HG03196 (cell line): ENCODE measurements around the gene MYRF.

ENCODE experiments used
- ATAC-seq: cut with Tn5 transposase; IDR thresholded peaks from one replicate; pipeline ENCODE4 v1.9.1; 2021; ENCODE audit not compliant: unreplicated experiment

The MYRF gene

DNA sequence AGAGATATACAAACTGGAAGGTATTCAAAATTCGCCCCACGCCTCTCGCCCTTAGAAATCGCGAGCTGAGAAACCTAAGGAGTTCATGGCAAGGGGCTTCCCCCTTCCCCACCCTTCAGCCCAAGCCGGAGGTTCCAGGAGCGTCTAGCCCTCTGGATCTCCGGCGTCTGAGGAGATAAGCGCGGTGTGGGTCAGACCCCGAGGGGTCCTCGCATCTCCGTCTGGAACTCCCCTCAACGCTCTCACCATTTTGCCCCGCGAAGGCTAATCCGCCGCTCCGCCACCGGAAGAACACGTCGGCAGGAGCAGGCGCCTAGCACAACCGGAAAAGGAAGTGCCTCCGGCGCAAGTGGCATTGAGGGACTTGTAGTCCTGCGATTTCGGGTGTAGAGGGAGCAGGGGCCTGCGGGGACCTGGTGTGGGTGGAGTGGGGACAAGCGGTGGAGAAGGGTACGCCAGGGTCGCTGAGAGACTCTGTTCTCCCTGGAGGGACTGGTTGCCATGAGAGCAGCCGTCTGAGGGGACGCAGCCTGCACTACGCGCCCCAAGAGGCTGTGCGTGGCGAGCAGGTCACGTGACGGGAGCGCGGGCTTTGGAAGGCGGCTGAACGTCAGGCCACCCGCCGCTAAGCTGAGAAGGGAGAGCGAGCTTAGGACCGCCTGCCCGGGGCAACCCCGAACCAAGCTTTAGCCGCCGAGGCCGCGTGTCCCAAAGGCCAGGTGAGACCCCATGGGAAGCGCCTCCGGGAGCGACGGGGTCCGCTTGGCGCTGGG, 40.1 kb downstream of the MYRF start, which contains the start of the genes FEN1 and TMEM258:
Gene FEN1 (plus strand): TSS at position 602 of the 773 bp plus-strand sequence. CDS start 2,451 bp downstream, outside the sequence.
Gene TMEM258 (minus strand): TSS at position 290 of the 773 bp plus-strand sequence. CDS start 41 bp downstream, at position 249.
- peak; percentile 73 for ATAC-seq

DNA sequence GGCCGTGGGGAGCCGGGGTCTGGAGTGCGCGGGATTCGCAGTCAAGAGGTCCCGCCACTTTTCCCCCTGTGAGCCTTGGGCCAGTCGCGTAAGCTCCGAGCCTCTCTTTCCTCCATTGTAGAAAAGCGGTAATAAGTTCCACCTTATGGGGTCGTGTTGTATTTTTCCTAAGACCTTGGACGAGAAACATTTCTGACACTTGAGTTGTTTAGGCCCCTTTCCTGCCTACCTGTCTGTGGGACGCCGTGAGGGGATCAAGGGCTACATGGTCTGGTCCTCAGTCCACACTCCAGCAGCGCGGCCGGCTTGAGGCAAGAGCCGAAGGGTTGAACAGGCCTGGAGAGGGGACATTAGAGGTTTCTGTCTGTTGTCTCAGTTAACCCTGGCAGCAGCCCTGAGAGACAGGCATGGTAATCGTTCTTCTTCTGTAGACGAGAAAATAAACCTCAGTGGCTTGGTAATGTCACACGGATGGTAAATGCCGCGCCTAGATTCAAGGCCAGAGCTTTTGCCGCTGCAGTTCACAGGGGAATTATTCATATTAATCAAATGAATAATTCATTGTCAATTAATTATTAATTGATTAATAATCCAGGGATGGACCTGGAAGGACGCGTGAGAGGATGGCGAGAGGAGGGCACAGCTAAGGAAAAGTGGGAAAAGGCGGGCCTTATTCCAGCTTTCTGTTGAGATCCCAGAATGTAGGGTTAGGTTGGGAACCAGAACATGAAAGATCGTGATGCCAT, 40.8 kb downstream of the MYRF start:
- ATAC-seq = no peak

DNA sequence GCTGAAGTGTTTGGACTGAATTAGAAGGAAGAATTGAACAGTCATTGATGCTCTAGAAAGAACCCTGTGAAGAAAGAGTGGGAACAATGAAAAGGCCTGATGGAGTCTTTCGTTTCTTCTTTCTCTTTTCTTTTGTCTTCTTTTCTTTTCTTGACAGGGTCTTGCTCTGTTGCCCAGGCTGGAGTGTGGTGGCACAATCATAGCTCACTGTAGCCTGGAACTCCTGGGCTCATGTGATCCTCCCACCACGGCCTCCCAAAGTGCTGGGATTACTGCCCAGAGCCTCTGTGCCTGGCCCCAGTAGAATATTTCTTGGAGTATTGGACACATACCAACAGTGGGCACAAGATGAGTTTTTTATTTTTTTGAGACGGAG, 41.4 kb downstream of the MYRF start:
- no peak for ATAC-seq

DNA sequence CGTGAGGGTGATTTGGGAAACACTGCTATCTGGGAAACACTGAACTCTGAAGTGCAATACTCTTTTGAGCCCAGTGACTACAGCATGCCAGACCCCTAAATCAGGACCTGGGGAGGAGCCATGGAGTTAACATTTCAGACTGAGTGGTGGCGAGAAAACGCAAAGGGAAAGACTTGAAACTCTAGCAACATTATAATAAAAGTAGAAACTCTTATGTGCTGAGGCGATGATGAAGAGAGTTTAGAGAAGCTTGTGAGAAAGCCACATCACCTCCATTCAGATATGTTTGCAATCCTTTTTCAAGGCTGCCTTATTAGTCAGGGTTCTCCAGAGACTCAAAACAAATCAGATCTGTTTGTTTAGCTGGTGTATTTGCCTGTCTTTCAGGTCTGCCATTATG, 42.1 kb downstream of the MYRF start:
- no peak for ATAC-seq

DNA sequence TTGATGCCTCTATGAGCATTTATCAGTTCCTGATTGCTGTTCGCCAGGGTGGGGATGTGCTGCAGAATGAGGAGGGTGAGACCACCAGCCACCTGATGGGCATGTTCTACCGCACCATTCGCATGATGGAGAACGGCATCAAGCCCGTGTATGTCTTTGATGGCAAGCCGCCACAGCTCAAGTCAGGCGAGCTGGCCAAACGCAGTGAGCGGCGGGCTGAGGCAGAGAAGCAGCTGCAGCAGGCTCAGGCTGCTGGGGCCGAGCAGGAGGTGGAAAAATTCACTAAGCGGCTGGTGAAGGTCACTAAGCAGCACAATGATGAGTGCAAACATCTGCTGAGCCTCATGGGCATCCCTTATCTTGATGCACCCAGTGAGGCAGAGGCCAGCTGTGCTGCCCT, 43.0 kb downstream of the MYRF start:
- ATAC-seq = no peak

DNA sequence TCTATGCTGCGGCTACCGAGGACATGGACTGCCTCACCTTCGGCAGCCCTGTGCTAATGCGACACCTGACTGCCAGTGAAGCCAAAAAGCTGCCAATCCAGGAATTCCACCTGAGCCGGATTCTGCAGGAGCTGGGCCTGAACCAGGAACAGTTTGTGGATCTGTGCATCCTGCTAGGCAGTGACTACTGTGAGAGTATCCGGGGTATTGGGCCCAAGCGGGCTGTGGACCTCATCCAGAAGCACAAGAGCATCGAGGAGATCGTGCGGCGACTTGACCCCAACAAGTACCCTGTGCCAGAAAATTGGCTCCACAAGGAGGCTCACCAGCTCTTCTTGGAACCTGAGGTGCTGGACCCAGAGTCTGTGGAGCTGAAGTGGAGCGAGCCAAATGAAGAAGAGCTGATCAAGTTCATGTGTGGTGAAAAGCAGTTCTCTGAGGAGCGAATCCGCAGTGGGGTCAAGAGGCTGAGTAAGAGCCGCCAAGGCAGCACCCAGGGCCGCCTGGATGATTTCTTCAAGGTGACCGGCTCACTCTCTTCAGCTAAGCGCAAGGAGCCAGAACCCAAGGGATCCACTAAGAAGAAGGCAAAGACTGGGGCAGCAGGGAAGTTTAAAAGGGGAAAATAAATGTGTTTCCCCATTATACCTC, 43.6 kb downstream of the MYRF start:
- ATAC-seq = no peak

DNA sequence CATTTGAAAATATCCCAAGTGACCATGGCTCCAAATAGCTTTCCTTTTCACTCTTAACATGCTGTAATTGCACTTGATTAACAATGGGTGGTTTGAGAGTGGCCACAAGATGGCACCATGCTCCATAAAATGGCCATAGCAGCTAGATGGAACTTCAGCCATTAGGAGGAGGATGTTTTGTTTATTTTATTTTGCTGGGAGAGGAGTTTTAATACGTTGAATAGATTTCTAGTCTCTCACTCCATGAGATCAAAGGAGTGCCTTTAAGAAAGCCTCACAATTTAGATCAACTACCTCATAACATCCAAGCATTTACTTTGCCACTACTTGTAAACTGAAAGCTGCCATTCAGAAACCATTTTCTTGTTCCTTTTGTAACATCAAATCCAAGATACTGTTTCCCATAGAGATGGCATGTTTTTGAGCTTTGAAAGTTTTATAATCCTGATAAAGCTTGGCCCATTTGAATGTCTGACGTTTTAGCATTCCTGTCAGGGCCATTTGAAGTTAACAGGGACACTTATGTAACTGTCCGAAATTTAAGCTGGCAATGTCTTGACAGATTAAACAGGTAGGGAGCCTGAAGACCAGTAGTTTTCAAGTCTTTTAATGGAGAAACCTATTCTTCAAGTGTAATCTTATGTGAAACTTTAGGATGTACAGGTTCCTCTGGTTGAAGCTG, 45.0 kb downstream of the MYRF start:
- ATAC-seq = no peak

DNA sequence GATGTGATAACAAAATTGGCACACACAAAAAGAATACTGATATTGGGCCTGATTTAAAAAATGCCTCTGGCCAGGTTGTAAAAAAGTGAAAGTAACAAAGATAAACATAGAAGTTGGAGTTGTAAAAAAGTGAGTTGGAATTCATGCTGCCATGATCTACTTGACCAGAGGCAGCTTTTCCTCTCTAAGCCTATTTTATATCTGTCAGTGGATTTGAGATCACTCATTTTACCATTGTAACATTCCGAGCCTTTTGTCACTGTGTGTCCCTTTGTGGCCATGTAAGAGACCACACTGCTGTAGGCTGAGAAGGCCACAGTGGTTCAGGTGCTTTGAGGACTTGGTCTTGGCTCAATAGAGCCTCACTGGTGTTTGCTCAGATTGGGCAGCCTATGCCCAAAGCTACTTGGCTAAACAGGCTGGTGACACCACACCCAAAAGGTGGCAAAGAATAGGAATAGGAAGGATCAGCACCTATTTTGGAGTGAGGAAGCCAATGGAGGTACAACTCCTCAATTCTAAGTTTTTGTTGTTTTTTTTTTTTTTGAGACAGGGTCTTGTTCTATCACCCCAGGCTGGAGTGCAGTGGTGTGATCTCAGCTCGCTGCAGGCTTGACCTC, 47.3 kb downstream of the MYRF start:
- no peak for ATAC-seq

DNA sequence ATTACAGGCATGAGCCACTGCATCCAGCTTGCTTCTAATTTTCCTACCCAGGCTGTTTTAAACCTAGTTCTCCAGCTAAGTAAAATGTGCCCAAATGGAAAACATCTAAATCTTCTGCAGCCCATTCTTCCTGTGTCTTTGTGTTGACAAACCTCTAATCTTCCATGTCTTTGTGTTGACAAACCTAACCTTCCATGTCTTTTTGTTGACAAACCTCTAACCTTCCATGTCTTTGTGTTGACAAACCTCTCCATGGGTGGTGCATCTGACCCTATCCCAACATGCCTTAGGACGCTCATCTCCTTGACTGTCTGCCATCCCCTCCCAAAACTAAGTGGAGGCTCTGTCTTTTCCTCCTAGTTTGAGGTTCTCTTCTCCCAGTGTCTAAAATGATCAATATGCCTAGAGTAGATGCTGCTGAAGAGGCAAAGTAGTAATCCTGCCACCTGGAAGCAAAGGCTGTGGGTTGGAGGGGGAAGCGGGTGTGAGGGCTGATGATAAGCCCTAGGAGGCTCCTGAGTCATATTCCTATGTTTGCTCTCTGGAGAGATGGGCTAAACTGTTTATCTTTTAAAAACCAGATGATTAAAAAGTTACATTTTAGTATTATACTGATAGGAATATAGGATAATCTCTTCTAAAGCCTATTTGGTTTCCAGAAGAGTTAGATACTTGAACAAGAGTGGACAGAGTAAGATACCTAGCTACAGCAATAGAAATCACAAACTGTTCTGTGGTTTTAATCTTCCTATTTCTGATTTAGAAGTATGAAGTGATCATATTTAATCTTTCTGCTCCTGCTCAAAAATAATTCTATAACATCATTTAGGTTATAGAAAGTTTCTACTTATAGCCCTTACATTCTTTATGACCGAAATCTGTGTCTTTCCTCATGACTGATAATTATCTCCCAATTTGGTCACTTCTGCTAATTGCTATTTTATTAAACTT, 48.2 kb downstream of the MYRF start:
- ATAC-seq = no peak

DNA sequence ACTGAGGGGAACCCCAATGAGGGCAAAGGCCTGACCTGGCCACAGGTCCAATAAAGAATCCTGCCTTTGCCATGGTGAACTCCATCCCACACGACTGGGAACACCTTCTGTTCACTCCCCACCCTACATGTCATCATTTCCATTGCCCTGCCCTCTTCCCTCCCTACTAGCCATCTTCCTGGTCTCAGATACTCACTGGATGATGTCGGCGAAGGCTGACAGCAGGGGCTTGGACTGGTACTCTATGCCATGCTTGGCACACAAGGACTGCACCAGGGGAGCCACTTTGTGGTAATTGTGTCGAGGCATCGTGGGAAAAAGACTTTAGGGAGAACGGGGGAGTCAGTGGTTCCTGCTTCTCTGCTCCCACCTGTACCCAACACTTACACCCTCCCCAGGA, 50.2 kb downstream of the MYRF start:
- no peak for ATAC-seq

DNA sequence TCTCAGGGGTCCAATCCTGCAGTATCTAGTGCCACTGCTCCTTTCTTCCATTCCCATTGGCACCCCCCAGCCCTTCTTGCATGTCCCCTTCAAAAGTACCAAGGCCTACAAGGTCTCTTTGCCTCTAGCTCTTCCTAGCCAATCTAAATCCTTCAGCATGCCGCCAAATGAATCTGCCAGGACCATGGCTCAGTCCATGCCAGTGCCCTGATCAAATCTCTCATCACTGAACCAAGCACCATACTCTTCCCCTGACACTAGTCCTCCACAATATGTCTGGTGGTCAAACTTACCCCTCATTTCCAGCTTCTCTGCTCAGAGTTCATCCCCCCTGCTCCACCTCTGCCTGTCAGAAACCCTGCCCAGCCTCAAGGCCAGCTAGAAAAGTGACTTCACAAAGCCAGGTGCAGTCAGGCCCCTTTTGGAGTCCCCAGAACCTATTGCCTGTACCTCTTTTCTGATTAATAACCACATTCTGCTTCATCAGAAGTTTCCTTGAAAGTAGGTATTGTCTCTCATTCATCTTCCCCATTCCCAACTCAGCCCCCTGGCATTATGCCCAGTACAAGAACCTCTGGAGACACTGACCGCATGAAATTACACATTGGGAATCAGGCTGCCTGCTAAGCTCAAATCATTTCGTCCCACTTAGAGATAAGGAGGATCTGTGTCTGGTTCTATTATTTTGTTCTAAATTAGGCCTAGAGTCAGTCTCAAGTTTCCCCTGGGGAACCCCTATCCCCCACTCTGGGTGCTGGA, 51.6 kb downstream of the MYRF start:
- no peak for ATAC-seq

DNA sequence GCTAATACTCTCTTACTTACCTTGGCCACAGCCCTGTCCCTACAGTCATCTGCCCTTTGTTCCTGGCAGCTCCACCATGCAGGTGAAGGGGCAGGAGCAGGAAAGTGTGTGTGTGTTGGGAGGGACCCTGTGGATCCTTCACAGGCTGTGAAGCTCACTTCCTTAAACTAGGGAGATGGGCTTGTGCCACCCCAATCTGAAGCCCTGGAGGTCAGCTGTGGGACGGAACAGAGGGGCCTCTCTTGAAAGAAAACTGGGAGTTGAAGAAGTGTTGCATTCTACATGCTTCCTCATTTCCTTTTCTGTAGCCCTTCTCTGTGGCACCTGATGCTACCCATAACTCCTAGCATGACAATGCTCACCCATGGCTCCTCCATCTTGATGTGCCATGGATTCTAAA, 52.7 kb downstream of the MYRF start:
- no peak for ATAC-seq

DNA sequence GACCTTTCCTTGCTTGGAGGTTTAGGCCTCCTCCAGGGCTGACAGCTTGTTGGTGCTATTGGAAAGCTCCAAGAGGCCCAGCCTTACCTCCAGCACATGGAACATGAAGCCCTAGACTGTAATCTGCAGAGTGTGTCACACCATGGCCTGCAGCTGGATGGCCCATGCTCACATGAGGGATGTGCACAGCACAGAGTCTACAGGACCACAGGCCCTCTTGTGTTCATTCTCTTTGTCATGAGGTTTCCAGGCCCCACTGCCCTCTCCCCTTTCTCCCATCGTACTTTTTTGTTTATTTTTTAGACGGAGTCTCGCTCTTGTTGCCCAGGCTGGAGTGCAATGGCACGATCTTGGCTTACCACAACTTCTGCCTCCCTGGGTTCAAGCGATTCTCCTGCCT, 54.3 kb downstream of the MYRF start:
- ATAC-seq = no peak

DNA sequence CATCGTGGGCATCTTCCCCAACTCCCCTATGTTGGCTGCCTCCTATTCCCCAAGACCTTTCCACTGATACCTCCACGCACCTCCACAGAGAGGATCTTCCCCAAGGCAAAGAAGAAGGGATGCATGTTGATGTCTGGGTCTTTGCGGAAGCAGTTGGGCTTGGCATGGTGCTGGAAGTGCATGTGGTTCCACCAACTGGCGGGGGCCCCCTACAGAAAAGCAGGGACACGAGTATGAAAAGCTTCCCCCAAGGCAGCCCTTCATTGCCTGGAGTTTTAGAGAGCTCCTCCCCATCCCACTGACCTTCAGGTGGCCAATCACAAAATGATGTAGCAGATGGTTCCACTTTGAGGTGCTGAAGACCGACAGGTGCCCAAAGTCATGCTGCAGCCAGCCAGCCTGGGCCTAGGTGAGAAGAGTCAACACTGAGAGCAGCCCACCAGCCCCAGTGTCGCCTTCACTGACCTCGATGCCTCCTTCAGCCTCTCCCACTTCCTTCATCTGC, 58.3 kb downstream of the MYRF start:
- no peak for ATAC-seq

DNA sequence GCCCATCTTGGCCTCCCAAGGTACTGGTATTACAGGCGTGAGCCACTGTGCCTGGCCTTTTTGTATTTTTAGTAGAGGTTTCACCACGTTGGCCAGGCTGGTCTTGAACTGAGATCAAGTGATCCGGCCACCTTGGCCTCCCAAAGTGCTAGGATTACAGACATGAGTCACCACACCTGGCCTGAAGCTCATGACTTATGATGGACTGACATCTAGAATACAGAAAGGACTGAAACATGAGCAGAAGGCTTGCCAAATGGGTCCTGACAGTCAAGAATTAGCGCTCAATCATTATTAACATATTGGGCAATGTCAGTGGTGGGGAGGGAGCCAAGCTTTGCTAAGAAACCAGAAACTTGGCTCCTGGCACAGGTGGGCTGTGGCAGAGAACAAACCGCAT, 59.4 kb downstream of the MYRF start:
- no peak for ATAC-seq

DNA sequence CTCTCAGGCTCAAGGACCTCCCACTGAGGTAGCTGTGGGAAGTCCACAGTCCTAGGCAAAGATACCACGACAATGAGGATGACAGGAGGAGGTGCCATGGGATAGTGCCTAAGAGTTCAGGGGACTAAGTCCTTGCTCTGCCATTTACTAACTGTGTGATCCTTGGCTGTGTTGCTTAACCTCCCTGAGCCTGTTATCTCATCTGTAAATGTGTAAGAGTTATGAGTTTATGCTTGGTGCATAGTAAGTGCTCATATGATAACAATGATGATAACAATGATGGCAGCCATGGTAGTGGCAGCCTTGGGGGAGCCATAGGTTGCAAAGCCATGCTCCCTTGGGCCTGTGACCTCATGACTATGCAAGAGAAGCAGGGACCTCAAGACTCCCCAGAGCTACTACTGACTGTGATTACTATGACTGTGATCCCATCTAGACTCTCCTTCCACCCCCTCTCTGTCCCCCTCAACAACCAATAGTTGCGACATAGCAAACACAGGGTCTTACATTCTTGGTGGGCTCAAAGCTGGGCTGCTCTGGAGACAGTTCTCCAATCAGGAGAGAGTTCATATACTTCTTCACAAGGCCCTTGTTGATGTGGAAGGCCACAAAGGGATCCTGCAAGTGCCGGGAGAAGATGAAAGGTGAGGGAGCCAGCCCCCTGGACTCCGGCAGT, 60.4 kb downstream of the MYRF start:
- ATAC-seq = no peak

DNA sequence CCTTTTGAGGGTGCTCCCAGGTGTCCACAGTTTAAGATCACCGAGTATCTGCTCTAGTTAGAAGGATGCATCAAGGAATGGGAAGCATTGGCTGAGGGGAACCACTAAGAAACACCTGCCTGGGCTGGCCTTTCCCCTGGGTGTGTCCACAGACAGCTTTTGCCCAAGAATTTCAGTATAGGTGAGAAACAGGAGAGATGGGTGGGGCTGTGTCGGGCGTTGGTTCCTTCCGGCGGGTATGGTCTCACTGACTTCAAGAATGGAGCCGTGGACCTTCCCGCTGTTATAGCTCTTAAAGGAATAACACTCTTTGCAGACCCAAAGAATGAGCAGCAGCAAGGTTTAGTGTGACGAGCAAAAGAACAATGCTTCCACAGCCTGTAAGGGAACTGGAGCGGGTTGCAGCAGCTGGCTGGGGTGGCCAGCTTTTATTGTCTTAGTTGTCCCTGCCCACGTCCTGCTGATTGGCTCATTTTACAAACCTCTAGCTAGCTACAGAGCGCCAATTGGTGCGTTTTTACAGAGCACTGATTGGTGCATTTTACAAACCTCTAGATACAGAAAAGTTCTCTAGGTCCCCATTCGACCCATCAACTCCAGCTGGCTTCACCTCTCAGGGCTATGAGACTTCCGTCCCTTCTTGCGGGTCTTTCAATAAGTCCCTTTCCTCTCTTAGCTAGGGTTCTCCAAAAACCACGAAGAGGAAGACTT, 62.0 kb downstream of the MYRF start:
- no peak for ATAC-seq
